DOHH2 (cell line): ENCODE measurements around the gene GNB1L.

ENCODE experiments used
- EZH2phosphoT487 ChIP-seq: fragments of 200-600 bp; sonication (generic); IDR thresholded peaks from 2 replicates; pipeline ENCODE4 v1.6.1; 2017; ENCODE audit warnings: borderline replicate concordance, mild to moderate bottlenecking, antibody characterized with exemption, low read length, moderate library complexity, mixed read lengths
- TF ChIP-seq, protein P1 (sequence below): fragments of 200-600 bp; sonication (generic); IDR thresholded peaks from one replicate; pipeline ENCODE4 v1.5.1; 2014; ENCODE audit warnings: antibody characterized with exemption, mild to moderate bottlenecking, low read depth, low read length; ENCODE audit not compliant: poor library complexity, severe bottlenecking

DNA sequence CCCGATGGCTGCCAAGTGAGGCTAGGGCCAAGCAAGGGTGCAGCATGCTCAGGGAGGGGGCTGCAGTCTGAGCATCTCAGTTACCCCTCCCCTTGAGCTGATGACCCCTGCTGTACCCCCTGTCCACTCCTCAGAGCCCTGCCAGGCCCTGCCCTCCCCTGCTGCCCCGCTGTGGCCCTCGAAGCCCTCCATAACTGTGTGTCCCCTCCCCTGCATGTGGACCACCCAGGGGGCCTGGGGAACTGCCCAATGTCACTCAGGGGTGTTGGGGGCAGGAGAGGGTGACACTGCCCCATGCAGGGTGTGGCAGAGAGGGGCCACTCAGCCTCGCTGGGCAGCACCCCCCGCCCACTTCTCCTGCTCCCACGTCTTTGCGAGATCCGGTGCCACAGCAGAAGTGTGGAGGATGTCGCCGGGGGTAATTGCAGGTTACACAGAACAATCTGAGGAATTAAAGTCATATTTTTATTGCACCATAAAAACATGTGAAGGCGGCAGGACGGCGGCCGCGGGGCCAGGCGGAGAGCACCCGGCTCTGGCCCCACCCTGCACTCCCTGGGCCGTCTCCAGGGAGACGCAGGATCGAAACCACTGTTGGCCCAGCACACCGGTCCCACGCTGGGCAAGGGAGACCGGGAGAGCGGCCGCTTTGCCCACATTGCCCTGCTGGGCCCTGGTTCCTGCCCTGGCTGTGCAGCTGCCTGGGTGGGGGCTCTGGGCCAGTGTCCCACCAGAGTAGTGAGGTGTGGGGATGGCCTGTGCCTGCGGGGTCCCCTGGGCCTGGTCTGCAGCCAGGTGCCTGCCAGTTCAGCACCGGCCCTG lies 18.7 kb upstream of the GNB1L start:
- TF ChIP-seq, protein P1, sequence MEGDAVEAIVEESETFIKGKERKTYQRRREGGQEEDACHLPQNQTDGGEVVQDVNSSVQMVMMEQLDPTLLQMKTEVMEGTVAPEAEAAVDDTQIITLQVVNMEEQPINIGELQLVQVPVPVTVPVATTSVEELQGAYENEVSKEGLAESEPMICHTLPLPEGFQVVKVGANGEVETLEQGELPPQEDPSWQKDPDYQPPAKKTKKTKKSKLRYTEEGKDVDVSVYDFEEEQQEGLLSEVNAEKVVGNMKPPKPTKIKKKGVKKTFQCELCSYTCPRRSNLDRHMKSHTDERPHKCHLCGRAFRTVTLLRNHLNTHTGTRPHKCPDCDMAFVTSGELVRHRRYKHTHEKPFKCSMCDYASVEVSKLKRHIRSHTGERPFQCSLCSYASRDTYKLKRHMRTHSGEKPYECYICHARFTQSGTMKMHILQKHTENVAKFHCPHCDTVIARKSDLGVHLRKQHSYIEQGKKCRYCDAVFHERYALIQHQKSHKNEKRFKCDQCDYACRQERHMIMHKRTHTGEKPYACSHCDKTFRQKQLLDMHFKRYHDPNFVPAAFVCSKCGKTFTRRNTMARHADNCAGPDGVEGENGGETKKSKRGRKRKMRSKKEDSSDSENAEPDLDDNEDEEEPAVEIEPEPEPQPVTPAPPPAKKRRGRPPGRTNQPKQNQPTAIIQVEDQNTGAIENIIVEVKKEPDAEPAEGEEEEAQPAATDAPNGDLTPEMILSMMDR = no peak
- TF ChIP-seq EZH2phosphoT487 = no peak
